ENCODE data around the gene SLC35B3. TPM values are rescaled to one million over a fixed set of nuclear protein-coding genes. Genes with fewer than 3 reads are reported as not detected.

The SLC35B3 gene
- total and polyA plus RNA-seq, 10 of the 15 experiments (the other 5 are each of a cell fraction or from before 2014, with no cell fraction given) = 10.5 to 28.1 (median 12.4) TPM

GRCh38 chr6:8435093-8435844, at the start of gene SLC35B3 (continued):
- TF ChIP-seq PRDM15 (CRISPR knock-in tag; IDR thresholded peaks at IDR 0.05) (no peak), NFYA (IDR thresholded peaks at IDR 0.05; ENCODE audit: borderline replicate concordance, low read depth, low read length) (no peak), MEF2B (IDR thresholded peaks at IDR 0.05; ENCODE audit: partially characterized antibody, poor library complexity, severe bottlenecking) (no peak), MTA3 (IDR thresholded peaks at IDR 0.05; ENCODE audit: borderline replicate concordance, low read length) (no peak), TARDBP (IDR thresholded peaks at IDR 0.05; ENCODE audit: borderline replicate concordance) (no peak), ZZZ3 (IDR thresholded peaks at IDR 0.05; ENCODE audit: control insufficient read depth, insufficient read length, low read depth) (no peak), HDAC6 (IDR thresholded peaks at IDR 0.05; ENCODE audit: unreplicated experiment) (peak; percentile 36), CTCF (IDR thresholded peaks at IDR 0.05 in 2 of 3, conservative IDR thresholded peaks at IDR 0.05 in 1 of 3; ENCODE audit: control insufficient read depth in 2 of 3, extremely low read depth in 1 of 3, insufficient read depth in 1 of 3, low read depth in 3 of 3, low read length in 3 of 3) (no peak), SUPT20H (IDR thresholded peaks at IDR 0.05; ENCODE audit: borderline replicate concordance, control insufficient read depth, low read depth, low read length) (no peak), ZBTB4 (CRISPR knock-in tag; IDR thresholded peaks at IDR 0.05) (no peak), NFYB (IDR thresholded peaks at IDR 0.05; ENCODE audit: insufficient read depth, low read depth, low read length) (no peak), ZNF274 (IDR thresholded peaks at IDR 0.05; ENCODE audit: insufficient read depth, insufficient read length) (no peak), RB1 (IDR thresholded peaks at IDR 0.05; ENCODE audit: borderline replicate concordance) (no peak; the same call in 1 of the 2 replicates), MTA2 (IDR thresholded peaks at IDR 0.05; ENCODE audit: low read depth) (0 out of 2 replicates have a peak, but pooled peaks have one; percentile 21), KAT2A (conservative IDR thresholded peaks at IDR 0.05; ENCODE audit: control insufficient read depth, low read depth, low read length) (no peak), SP1 (IDR thresholded peaks at IDR 0.05; ENCODE audit: low read depth, low read length) (peak; percentile 53), E2F8 (IDR thresholded peaks at IDR 0.05; ENCODE audit: low read depth, partially characterized antibody) (no peak)

Data from GM12878 (cell line).